Activated naive CD8-positive, alpha-beta T cell treated with anti-CD3 and anti-CD28 coated beads for 36 hours (primary cell): Measurements from ENCODE around the gene IRF1. TPM values are rescaled to one million over a fixed set of nuclear protein-coding genes. Genes with fewer than 3 reads are reported as not detected.

Experiments used
- DNase-seq: peaks from one replicate; pipeline ENCODE4 v3.0.0; 2021
- H3K27ac Mint-ChIP-seq: one replicate; pipeline ENCODE4 v1.8.0; 2022; ENCODE audit warnings: mild to moderate bottlenecking, moderate library complexity, mixed read lengths
- H3K27me3 Mint-ChIP-seq: one replicate; pipeline ENCODE4 v1.8.0; 2022; ENCODE audit warnings: mild to moderate bottlenecking, mixed read lengths
- H3K36me3 Mint-ChIP-seq: one replicate; pipeline ENCODE4 v1.8.0; 2021; ENCODE audit warnings: mild to moderate bottlenecking, mixed read lengths
- H3K4me1 Mint-ChIP-seq: one replicate; pipeline ENCODE4 v1.8.0; 2021; ENCODE audit warnings: mixed read lengths
- H3K4me3 Mint-ChIP-seq: one replicate; pipeline ENCODE4 v1.8.0; 2022; ENCODE audit warnings: mild to moderate bottlenecking, moderate library complexity, mixed read lengths
- H3K9me3 Mint-ChIP-seq: one replicate; pipeline ENCODE4 v1.8.0; 2022; ENCODE audit warnings: mixed read lengths
- total RNA-seq, 2 experiments: library from RNA; stranded (reverse); gene quantifications; one replicate each; pipeline ENCODE4 v1.2.3, GENCODE V29; 2021

The IRF1 gene
- total RNA-seq, 2 experiments from 2014 or later = 228 to 232 TPM

- H3K9me3 Mint-ChIP-seq = peaks cover 1% of the 10 kb centered on the region
- no peak for DNase-seq
- H3K27me3 Mint-ChIP-seq = peaks cover 21% of the 10 kb centered on the region
- H3K4me3 Mint-ChIP-seq = no peak overlapping the region
- H3K27ac Mint-ChIP-seq = no peak overlapping the region
- peaks cover 12% of the 10 kb centered on the region for H3K4me1 Mint-ChIP-seq
- H3K36me3 Mint-ChIP-seq = peaks cover 2% of the 10 kb centered on the region
These were observed 15.1 kb upstream of the IRF1 start for GRCh38 chr5:132505641-132506040.

- DNase-seq = no peak
- H3K4me3 Mint-ChIP-seq = no peak overlapping the region
- H3K4me1 Mint-ChIP-seq = peaks cover 21% of the 10 kb centered on the region
- H3K36me3 Mint-ChIP-seq = peaks cover 2% of the 10 kb centered on the region
- peaks cover 17% of the 10 kb centered on the region for H3K27me3 Mint-ChIP-seq
- H3K27ac Mint-ChIP-seq = no peak overlapping the region
- peaks cover under 1% of the 10 kb centered on the region for H3K9me3 Mint-ChIP-seq
These were observed 14.2 kb upstream of the IRF1 start for GRCh38 chr5:132504746-132505145.

GRCh38 chr5:132503244-132503643 lies 12.7 kb upstream of the IRF1 start:
- no peak for DNase-seq
- Mint-ChIP-seq H3K27me3 (peaks cover 8% of the 10 kb centered on the region), H3K36me3 (no peaks in the 10 kb centered on the region), H3K27ac (no peak overlapping the region), H3K4me1 (peaks cover 29% of the 10 kb centered on the region), H3K4me3 (no peak overlapping the region), H3K9me3 (no peaks in the 10 kb centered on the region)

- H3K27me3 Mint-ChIP-seq = no peaks in the 10 kb centered on the region
- H3K9me3 Mint-ChIP-seq = no peaks in the 10 kb centered on the region
- no peak for DNase-seq
- H3K27ac Mint-ChIP-seq = no peak overlapping the region
- peaks cover 35% of the 10 kb centered on the region for H3K4me1 Mint-ChIP-seq
- H3K36me3 Mint-ChIP-seq = no peaks in the 10 kb centered on the region
- no peak overlapping the region for H3K4me3 Mint-ChIP-seq
These were observed 11.7 kb upstream of the IRF1 start for GRCh38 chr5:132501961-132502931.

- Mint-ChIP-seq H3K4me3 (no peak overlapping the region), H3K36me3 (no peaks in the 10 kb centered on the region), H3K4me1 (peaks cover 38% of the 10 kb centered on the region), H3K27me3 (no peaks in the 10 kb centered on the region), H3K9me3 (no peaks in the 10 kb centered on the region), H3K27ac (no peak overlapping the region)
- no peak for DNase-seq
These were observed 11.0 kb upstream of the IRF1 start for GRCh38 chr5:132501629-132501956.

- H3K4me3 Mint-ChIP-seq = no peak overlapping the region
- no peaks in the 10 kb centered on the region for H3K36me3 Mint-ChIP-seq
- no peaks in the 10 kb centered on the region for H3K27me3 Mint-ChIP-seq
- peak; percentile 67 for DNase-seq
- peaks cover 38% of the 10 kb centered on the region for H3K4me1 Mint-ChIP-seq
- peak overlapping the region; percentile 44 for H3K27ac Mint-ChIP-seq
- no peaks in the 10 kb centered on the region for H3K9me3 Mint-ChIP-seq
These were observed 10.5 kb upstream of the IRF1 start for GRCh38 chr5:132500931-132501628.

- Mint-ChIP-seq H3K4me1 (peaks cover 38% of the 10 kb centered on the region), H3K27ac (peak overlapping the region; percentile 68), H3K9me3 (no peaks in the 10 kb centered on the region), H3K27me3 (no peaks in the 10 kb centered on the region), H3K4me3 (no peak overlapping the region), H3K36me3 (no peaks in the 10 kb centered on the region)
- DNase-seq = peak; percentile 6
These were observed 9.8 kb upstream of the IRF1 start for GRCh38 chr5:132500244-132500930.

- H3K36me3 Mint-ChIP-seq = no peaks in the 10 kb centered on the region
- H3K4me3 Mint-ChIP-seq = no peak overlapping the region
- H3K27ac Mint-ChIP-seq = peak overlapping the region; percentile 68
- H3K27me3 Mint-ChIP-seq = no peaks in the 10 kb centered on the region
- H3K9me3 Mint-ChIP-seq = no peaks in the 10 kb centered on the region
- H3K4me1 Mint-ChIP-seq = peaks cover 42% of the 10 kb centered on the region
- peak; percentile 14 for DNase-seq
These were observed 9.1 kb upstream of the IRF1 start for GRCh38 chr5:132499440-132500243.

- Mint-ChIP-seq H3K4me1 (peaks cover 50% of the 10 kb centered on the region), H3K27me3 (no peaks in the 10 kb centered on the region), H3K4me3 (no peak overlapping the region), H3K27ac (peak overlapping the region; percentile 70), H3K9me3 (no peaks in the 10 kb centered on the region), H3K36me3 (no peaks in the 10 kb centered on the region)
- DNase-seq = no peak
These were observed 8.2 kb upstream of the IRF1 start for GRCh38 chr5:132498686-132499271.

- no peaks in the 10 kb centered on the region for H3K27me3 Mint-ChIP-seq
- no peak overlapping the region for H3K4me3 Mint-ChIP-seq
- DNase-seq = peak; percentile 10
- H3K36me3 Mint-ChIP-seq = no peaks in the 10 kb centered on the region
- H3K27ac Mint-ChIP-seq = peak overlapping the region; percentile 99
- peaks cover 57% of the 10 kb centered on the region for H3K4me1 Mint-ChIP-seq
- no peaks in the 10 kb centered on the region for H3K9me3 Mint-ChIP-seq
These were observed 7.6 kb upstream of the IRF1 start for GRCh38 chr5:132498152-132498551.

GRCh38 chr5:132497488-132497997 lies 7.0 kb upstream of the IRF1 start:
- H3K4me3 Mint-ChIP-seq = peak overlapping the region; percentile 80
- peak overlapping the region; percentile 99 for H3K27ac Mint-ChIP-seq
- no peaks in the 10 kb centered on the region for H3K36me3 Mint-ChIP-seq
- DNase-seq = peak; percentile 4
- H3K27me3 Mint-ChIP-seq = no peaks in the 10 kb centered on the region
- no peaks in the 10 kb centered on the region for H3K9me3 Mint-ChIP-seq
- peaks cover 62% of the 10 kb centered on the region for H3K4me1 Mint-ChIP-seq

GRCh38 chr5:132496631-132497487 lies 6.3 kb upstream of the IRF1 start:
- H3K27me3 Mint-ChIP-seq = no peaks in the 10 kb centered on the region
- H3K9me3 Mint-ChIP-seq = no peaks in the 10 kb centered on the region
- no peaks in the 10 kb centered on the region for H3K36me3 Mint-ChIP-seq
- H3K4me1 Mint-ChIP-seq = peaks cover 67% of the 10 kb centered on the region
- peak overlapping the region; percentile 80 for H3K4me3 Mint-ChIP-seq
- DNase-seq = peak; percentile 80
- H3K27ac Mint-ChIP-seq = peak overlapping the region; percentile 99

GRCh38 chr5:132496191-132496630 lies 5.6 kb upstream of the IRF1 start:
- H3K27ac Mint-ChIP-seq = peak overlapping the region; percentile 99
- H3K4me3 Mint-ChIP-seq = peak overlapping the region; percentile 80
- H3K9me3 Mint-ChIP-seq = no peaks in the 10 kb centered on the region
- no peaks in the 10 kb centered on the region for H3K27me3 Mint-ChIP-seq
- DNase-seq = peak; percentile 92
- H3K4me1 Mint-ChIP-seq = peaks cover 72% of the 10 kb centered on the region
- no peaks in the 10 kb centered on the region for H3K36me3 Mint-ChIP-seq
